K562 (cell line): ENCODE data around the gene EEF1AKMT4. TPM values are rescaled to one million over a fixed set of nuclear protein-coding genes. Genes with fewer than 3 reads are reported as not detected.

Experiments used
- ATAC-seq: fragments of 200-7000 bp; cut with Tn5 transposase; 3 replicates; pipeline ENCODE4 v1.9.1; 2020; ENCODE audit warnings: moderate library complexity
- BruUV-seq: library from RNA; stranded (reverse); fragments of 400-500 nt; replicated peaks from 2 replicates; lab custom pipeline; 2021; lab: Mats Ljungman, UMichigan
- CTCF ChIA-PET: fragments of 300-600 bp; formaldehyde crosslinking; extraction: SDS; loops from one replicate; lab custom pipeline; 2021; ENCODE audit warnings: low intra/inter-chr PET ratio; lab: Yijun Ruan, JAX
- POLR2A ChIA-PET: fragments of 300-600, 350-650 bp; sonication (Branson Sonifier 250); formaldehyde crosslinking; extraction: SDS; loops from one replicate; lab custom pipeline; 2021; ENCODE audit warnings: antibody characterized with exemption, inconsistent platforms; lab: Yijun Ruan, JAX
- DNase-seq, 4 experiments: peaks; one replicate each; pipeline versions ENCODE4 v3.0.0 to v3.0.0-alpha.2; 2011 to 2018; ENCODE audit warnings: low spot score in 3 of 4, mixed read lengths in 3 of 4; ENCODE audit errors: extremely low read depth in 1 of 4
- FAIRE-seq: peaks from 2 replicates; lab custom pipeline; 2011; peaks lifted over from hg19 to GRCh38; lab: Jason Lieb, UNC
- H2AFZ ChIP-seq: 2 replicates; pipeline ENCODE4 v1.6.0; 2011; ENCODE audit warnings: low read depth, low read length, control low read depth, inconsistent platforms
- H3K27ac ChIP-seq: fragments of 200-600 bp; 3 replicates; pipeline ENCODE4 v1.8.0; 2011; ENCODE audit warnings: low read depth, mild to moderate bottlenecking, control low read depth, inconsistent platforms, low read length, moderate library complexity, mixed read lengths; ENCODE audit errors: extremely low read depth
- H3K27me3 ChIP-seq, 2 experiments: fragments of 300-600 bp in 1 of 2; 2 replicates in 1 of 2; 3 replicates in 1 of 2; pipeline versions ENCODE4 v1.6.0 to v1.8.0; 2011; ENCODE audit warnings: inconsistent platforms in 2 of 2, low read length in 2 of 2, mild to moderate bottlenecking in 1 of 2, mixed read lengths in 1 of 2, moderate library complexity in 1 of 2; ENCODE audit not compliant: control insufficient read depth in 2 of 2, insufficient read depth in 2 of 2
- H3K36me3 ChIP-seq: fragments of 300-600 bp; 3 replicates; pipeline ENCODE4 v1.8.0; 2011; ENCODE audit warnings: mild to moderate bottlenecking, low read length, inconsistent platforms; ENCODE audit not compliant: control insufficient read depth, insufficient read depth
- H3K4me1 ChIP-seq, 2 experiments: fragments of 200-600 bp in 1 of 2; replicated peaks in 1 of 2; 2 replicates in 1 of 2; 3 replicates in 1 of 2; pipeline versions ENCODE4 v1.5.1 to v1.8.0; 2011; ENCODE audit warnings: inconsistent platforms in 2 of 2, low read length in 2 of 2, mild to moderate bottlenecking in 1 of 2, mixed read lengths in 1 of 2, moderate library complexity in 1 of 2; ENCODE audit not compliant: control insufficient read depth in 2 of 2, insufficient read depth in 2 of 2
- H3K4me2 ChIP-seq: 2 replicates; pipeline ENCODE4 v1.6.1; 2011; ENCODE audit warnings: low read length, control low read depth, inconsistent platforms, mixed read lengths; ENCODE audit not compliant: insufficient read depth
- H3K4me3 ChIP-seq: fragments of 200-600 bp; sonication (generic), shearing (Covaris generic); 2 replicates; pipeline ENCODE4 v1.5.1; 2016; ENCODE audit warnings: control low read depth, inconsistent platforms
- H3K79me2 ChIP-seq: fragments of 200-600 bp; 3 replicates; pipeline ENCODE4 v1.8.0; 2011; ENCODE audit warnings: low read length, inconsistent platforms; ENCODE audit not compliant: control insufficient read depth, insufficient read depth
- H3K9ac ChIP-seq, 2 experiments: 2 replicates each; pipeline versions ENCODE4 v1.6.0 to v1.6.1; 2011; ENCODE audit warnings: low read depth in 2 of 2, low read length in 2 of 2, control low read depth in 1 of 2, inconsistent platforms in 1 of 2, mild to moderate bottlenecking in 1 of 2, mixed read lengths in 1 of 2; ENCODE audit not compliant: insufficient read depth in 1 of 2
- H3K9me1 ChIP-seq: one replicate; pipeline ENCODE4 v1.6.0; 2011; ENCODE audit warnings: inconsistent platforms, mild to moderate bottlenecking, low read length, moderate library complexity; ENCODE audit not compliant: control insufficient read depth, insufficient read depth
- H3K9me3 ChIP-seq: replicated peaks from 2 replicates; pipeline ENCODE4 v1.5.1; 2011; ENCODE audit warnings: low read depth, low read length, inconsistent platforms; ENCODE audit not compliant: control insufficient read depth, insufficient read depth
- H4K20me1 ChIP-seq: replicated peaks from 2 replicates; pipeline ENCODE4 v1.6.1; 2011; ENCODE audit warnings: low read length, inconsistent platforms, mixed read lengths; ENCODE audit not compliant: control insufficient read depth, insufficient read depth
- BCOR ChIP-seq: fragments of 450-650 bp; IDR thresholded peaks from 2 replicates; pipeline ENCODE4 v1.6.1; 2016
- BRF1 ChIP-seq: IDR thresholded peaks from 3 replicates; pipeline ENCODE4 v1.6.1; 2011; ENCODE audit warnings: borderline replicate concordance, mild to moderate bottlenecking; ENCODE audit not compliant: insufficient read length; ENCODE audit errors: extremely low read depth
- ELF4 ChIP-seq: fragments of 450-650 bp; formaldehyde crosslinking; IDR thresholded peaks from 2 replicates; pipeline ENCODE4 v1.4.0; 2022; ENCODE audit warnings: missing genetic modification characterization
- ETV1 ChIP-seq: fragments of 450-650 bp; conservative IDR thresholded peaks from 2 replicates; pipeline ENCODE4 v1.6.1; 2016; ENCODE audit warnings: missing genetic modification characterization, control low read depth, low read depth, missing compliant biosample characterization
- FUS ChIP-seq: fragments of 200-400 bp; formaldehyde crosslinking; optimal IDR thresholded peaks from 2 replicates; pipeline ENCODE3; 2017; ENCODE audit warnings: low read depth, low read length
- HMG20A ChIP-seq: fragments of 450-650 bp; formaldehyde crosslinking; conservative IDR thresholded peaks from 2 replicates; pipeline ENCODE4 v1.4.0; 2020; ENCODE audit warnings: mild to moderate bottlenecking, mixed read lengths
- LEF1 ChIP-seq: fragments of 450-650 bp; IDR thresholded peaks from 2 replicates; pipeline ENCODE4 v1.6.1; 2016; ENCODE audit warnings: mild to moderate bottlenecking
- MEIS2 ChIP-seq: fragments of 450-650 bp; IDR thresholded peaks from 2 replicates; pipeline ENCODE4 v1.6.1; 2014; ENCODE audit warnings: mild to moderate bottlenecking; ENCODE audit not compliant: partially characterized antibody
- NBN ChIP-seq: fragments of 450-650 bp; IDR thresholded peaks from 2 replicates; pipeline ENCODE4 v1.6.1; 2016; ENCODE audit warnings: low read depth, mild to moderate bottlenecking
- ZC3H8 ChIP-seq: fragments of 450-650 bp; IDR thresholded peaks from 2 replicates; pipeline ENCODE4 v1.6.1; 2017
- ZFP36 ChIP-seq: fragments of 150-350 bp; IDR thresholded peaks from 2 replicates; pipeline ENCODE4 v1.6.1; 2018; ENCODE audit warnings: low read length, low read depth; ENCODE audit not compliant: partially characterized antibody
- ZNF165 ChIP-seq: fragments of 250-450 bp; sonication (Bioruptor Pico); IDR thresholded peaks from 2 replicates; pipeline ENCODE4 v1.4.0; 2020; ENCODE audit warnings: borderline replicate concordance
- ZNF224 ChIP-seq: sonication (generic); formaldehyde crosslinking; IDR thresholded peaks from 2 replicates; pipeline ENCODE4 v1.8.0; 2022; ENCODE audit warnings: mild to moderate bottlenecking, missing genetic modification reagents
- ZNF583 ChIP-seq: fragments of 250-450 bp; sonication (Bioruptor Pico); IDR thresholded peaks from 2 replicates; pipeline ENCODE4 v1.4.0; 2020
- ZNF584 ChIP-seq: fragments of 200-800 bp; sonication (Bioruptor generic); IDR thresholded peaks from 2 replicates; pipeline ENCODE4 v1.6.1; 2016; ENCODE audit warnings: low read depth, mild to moderate bottlenecking, missing genetic modification characterization, missing compliant biosample characterization
- ZNF778 ChIP-seq: fragments of 450-650 bp; formaldehyde crosslinking; IDR thresholded peaks from 2 replicates; pipeline ENCODE4 v1.4.0; 2020; ENCODE audit warnings: mild to moderate bottlenecking, moderate library complexity
- WGBS: fragments of 100-300 bp; shearing (Covaris generic); methylation state at CpG from one replicate; pipeline ENCODE4 v1.1.6; 2016; ENCODE audit warnings: low coverage, mixed read lengths; ENCODE audit not compliant: insufficient coverage; ENCODE audit errors: missing lambda C conversion rate; 5-methylcytosine and 5-hydroxymethylcytosine counted together
- in situ Hi-C: fragments of 300-500 bp; cut with MboI; formaldehyde crosslinking; loops from 4 replicates; pipeline ENCODE4 v1.15.0; 2018; ENCODE audit warnings: inconsistent platforms, mixed read lengths
- intact Hi-C: fragments of 100-400 bp; cut with micrococcal nuclease; formaldehyde crosslinking; loops from 2 replicates; pipeline ENCODE4 v1.14.2; 2022
- polyA plus RNA-seq, 8 experiments: library from polyadenylated mRNA; depleted of rRNA in 4 of 8; stranded (reverse) in 5 of 8; unstranded in 3 of 8; fragments of >200 nt; fragmentation: Nextera tagmentation in 2 of 8; fragmentation: Illumina TruSeq in 1 of 8; extraction: Ambion mirVana in 2 of 8; extraction: Trizol in 1 of 8; gene quantifications; 2 replicates each; pipeline versions ENCODE4 v1.2.1 to v1.2.3, GENCODE V29; 2011 to 2014; ENCODE audit warnings: inconsistent platforms in 1 of 8, missing spikeins in 1 of 8
- total RNA-seq, 7 experiments: library from RNA; depleted of rRNA in 6 of 7; stranded (reverse); fragments of >200 nt in 6 of 7; fragmentation: Illumina TruSeq in 2 of 7; extraction: Trizol in 2 of 7; gene quantifications; 2 replicates each; pipeline versions ENCODE4 v1.2.1 to v1.2.3, GENCODE V29; 2011 to 2021; ENCODE audit warnings: low replicate concordance in 1 of 7
- TF ChIP-seq, protein P1 (sequence below): fragments of 200-800 bp; sonication (Bioruptor generic); IDR thresholded peaks from 2 replicates; pipeline ENCODE4 v1.6.1; 2016; ENCODE audit warnings: missing genetic modification characterization, missing compliant biosample characterization
- TF ChIP-seq, protein P2 (sequence below): sonication (generic); formaldehyde crosslinking; IDR thresholded peaks from 2 replicates; pipeline ENCODE4 v1.8.1; 2023; ENCODE audit warnings: mild to moderate bottlenecking, missing genetic modification reagents

EEF1AKMT4 gene
- total and polyA plus RNA-seq, 9 of the 15 experiments (the other 6 are each of a cell fraction or from before 2014, with no cell fraction given): 10.3 to 49.4 (median 18.9) TPM

GRCh38 chr3:184298759-184299487 lies 49.5 kb downstream of the EEF1AKMT4 start, which contains the start of gene PSMD2:
Gene PSMD2 (plus strand): TSS chr3:184299241. CDS start chr3:184299267, 26 bp downstream.
- 2% methylated on average over 43 of the region's 78 CpGs for WGBS
- H3K27me3 ChIP-seq: no peaks in the 10 kb centered on the region
- no peaks in the 10 kb centered on the region for H3K9me3 ChIP-seq
- H3K36me3 ChIP-seq: peaks cover 41% of the 10 kb centered on the region
- H3K79me2 ChIP-seq: peaks cover 30% of the 10 kb centered on the region
- peaks cover 7 to 9% of the 10 kb centered on the region in 2 experiments; a peak in 4 of 5 replicates for H3K4me1 ChIP-seq
- peak; percentile 87 for FAIRE-seq
- H3K4me3 ChIP-seq: peak within 1 kb of the TSS; percentile 84
- H4K20me1 ChIP-seq: no peaks in the 10 kb centered on the region; the same call in 1 of the 2 replicates
- ATAC-seq: peak; percentile 98
- H3K4me2 ChIP-seq: peak within 1 kb of the TSS; percentile 94
- no TSS peak for BruUV-seq
- H3K9ac ChIP-seq: peak within 1 kb of the TSS; percentile 87 to 98
- in situ Hi-C loops (no loop called here), intact Hi-C loops (loop anchor here (2.0 to 5.0 kb wide), 3 partner anchors 16 to 127 kb away; partner anchors contain the start of genes ALG3, AP2M1, EEF1AKMT4 and EIF4G1)
- ChIA-PET CTCF (no interaction called here), POLR2A (interaction anchor here (0.6 to 1.4 kb wide), 4 partner anchors 10 to 66 kb away, joined by 3 to 8 read pairs (median 4); no protein-coding TSS in a partner anchor)
- no peaks in the 10 kb centered on the region for H3K9me1 ChIP-seq
- H2AFZ ChIP-seq: peak within 1 kb of the TSS; percentile 99
- H3K27ac ChIP-seq: peak within 1 kb of the TSS; percentile 88
- peak; percentile 97 to 99 (median 98) for DNase-seq
- TF ChIP-seq LEF1 (no peak), NBN (no peak), ZNF165 (no peak), ZNF583 (CRISPR knock-in tag) (no peak), FUS (no peak), BCOR (no peak), ELF4 (CRISPR knock-in tag) (no peak), ZNF584 (CRISPR knock-in tag) (no peak), ETV1 (tag) (no peak), ZNF224 (CRISPR knock-in tag) (no peak), BRF1 (no peak), HMG20A (CRISPR knock-in tag) (no peak), ZC3H8 (no peak), ZNF778 (CRISPR knock-in tag) (no peak), ZFP36 (no peak), MEIS2 (peak; percentile 32)
- TF ChIP-seq, protein P1, sequence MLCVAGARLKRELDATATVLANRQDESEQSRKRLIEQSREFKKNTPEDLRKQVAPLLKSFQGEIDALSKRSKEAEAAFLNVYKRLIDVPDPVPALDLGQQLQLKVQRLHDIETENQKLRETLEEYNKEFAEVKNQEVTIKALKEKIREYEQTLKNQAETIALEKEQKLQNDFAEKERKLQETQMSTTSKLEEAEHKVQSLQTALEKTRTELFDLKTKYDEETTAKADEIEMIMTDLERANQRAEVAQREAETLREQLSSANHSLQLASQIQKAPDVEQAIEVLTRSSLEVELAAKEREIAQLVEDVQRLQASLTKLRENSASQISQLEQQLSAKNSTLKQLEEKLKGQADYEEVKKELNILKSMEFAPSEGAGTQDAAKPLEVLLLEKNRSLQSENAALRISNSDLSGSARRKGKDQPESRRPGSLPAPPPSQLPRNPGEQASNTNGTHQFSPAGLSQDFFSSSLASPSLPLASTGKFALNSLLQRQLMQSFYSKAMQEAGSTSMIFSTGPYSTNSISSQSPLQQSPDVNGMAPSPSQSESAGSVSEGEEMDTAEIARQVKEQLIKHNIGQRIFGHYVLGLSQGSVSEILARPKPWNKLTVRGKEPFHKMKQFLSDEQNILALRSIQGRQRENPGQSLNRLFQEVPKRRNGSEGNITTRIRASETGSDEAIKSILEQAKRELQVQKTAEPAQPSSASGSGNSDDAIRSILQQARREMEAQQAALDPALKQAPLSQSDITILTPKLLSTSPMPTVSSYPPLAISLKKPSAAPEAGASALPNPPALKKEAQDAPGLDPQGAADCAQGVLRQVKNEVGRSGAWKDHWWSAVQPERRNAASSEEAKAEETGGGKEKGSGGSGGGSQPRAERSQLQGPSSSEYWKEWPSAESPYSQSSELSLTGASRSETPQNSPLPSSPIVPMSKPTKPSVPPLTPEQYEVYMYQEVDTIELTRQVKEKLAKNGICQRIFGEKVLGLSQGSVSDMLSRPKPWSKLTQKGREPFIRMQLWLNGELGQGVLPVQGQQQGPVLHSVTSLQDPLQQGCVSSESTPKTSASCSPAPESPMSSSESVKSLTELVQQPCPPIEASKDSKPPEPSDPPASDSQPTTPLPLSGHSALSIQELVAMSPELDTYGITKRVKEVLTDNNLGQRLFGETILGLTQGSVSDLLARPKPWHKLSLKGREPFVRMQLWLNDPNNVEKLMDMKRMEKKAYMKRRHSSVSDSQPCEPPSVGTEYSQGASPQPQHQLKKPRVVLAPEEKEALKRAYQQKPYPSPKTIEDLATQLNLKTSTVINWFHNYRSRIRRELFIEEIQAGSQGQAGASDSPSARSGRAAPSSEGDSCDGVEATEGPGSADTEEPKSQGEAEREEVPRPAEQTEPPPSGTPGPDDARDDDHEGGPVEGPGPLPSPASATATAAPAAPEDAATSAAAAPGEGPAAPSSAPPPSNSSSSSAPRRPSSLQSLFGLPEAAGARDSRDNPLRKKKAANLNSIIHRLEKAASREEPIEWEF: no peak
- TF ChIP-seq, protein P2, sequence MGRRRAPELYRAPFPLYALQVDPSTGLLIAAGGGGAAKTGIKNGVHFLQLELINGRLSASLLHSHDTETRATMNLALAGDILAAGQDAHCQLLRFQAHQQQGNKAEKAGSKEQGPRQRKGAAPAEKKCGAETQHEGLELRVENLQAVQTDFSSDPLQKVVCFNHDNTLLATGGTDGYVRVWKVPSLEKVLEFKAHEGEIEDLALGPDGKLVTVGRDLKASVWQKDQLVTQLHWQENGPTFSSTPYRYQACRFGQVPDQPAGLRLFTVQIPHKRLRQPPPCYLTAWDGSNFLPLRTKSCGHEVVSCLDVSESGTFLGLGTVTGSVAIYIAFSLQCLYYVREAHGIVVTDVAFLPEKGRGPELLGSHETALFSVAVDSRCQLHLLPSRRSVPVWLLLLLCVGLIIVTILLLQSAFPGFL (CRISPR knock-in tag): no peak
